A549 (cell line): ENCODE results near the gene PRODH. TPM values are rescaled to one million over a fixed set of nuclear protein-coding genes. Genes with fewer than 3 reads are reported as not detected.
"Not testable (repeated sequence)": the region's sequence is repeated elsewhere in the genome, so short reads cannot be mapped to it uniquely, and the experiment has no call there.

ENCODE experiments used
- ATAC-seq, 2 experiments: fragments of 200-7000 bp in 1 of 2; fragments of >200 bp in 1 of 2; cut with Nextera tagmentation in 1 of 2; cut with Tn5 transposase in 1 of 2; 3 replicates each; pipeline versions ENCODE4 v1.8.0 to v1.9.1; 2018 to 2020; ENCODE audit warnings: mild to moderate bottlenecking in 1 of 2, moderate library complexity in 1 of 2
- CTCF ChIA-PET: fragments of 300-600 bp; sonication (Branson Sonifier 250); formaldehyde crosslinking; extraction: SDS; loops from one replicate; lab custom pipeline; 2021; ENCODE audit warnings: antibody characterized with exemption, inconsistent platforms; lab: Yijun Ruan, JAX
- POLR2A ChIA-PET: fragments of 350-600 bp; formaldehyde crosslinking; extraction: SDS; loops from one replicate; lab custom pipeline; 2021; ENCODE audit warnings: antibody characterized with exemption, inconsistent platforms; lab: Yijun Ruan, JAX
- DNase-seq, 2 experiments: peaks; one replicate each; pipeline versions ENCODE4 v3.0.0 to v3.0.0-alpha.2; 2011 to 2016; ENCODE audit warnings: low read depth in 1 of 2, low spot score in 1 of 2
- FAIRE-seq: peaks from 2 replicates; lab custom pipeline; 2011; peaks lifted over from hg19 to GRCh38; lab: Jason Lieb, UNC
- H3K27ac ChIP-seq, 2 experiments: fragments of >200 bp; sonication (Bioruptor Twin); formaldehyde crosslinking; 3 replicates each; pipeline ENCODE4 v1.5.1; 2016 to 2017
- H3K4me1 ChIP-seq: fragments of >200 bp; sonication (Bioruptor Twin); formaldehyde crosslinking; 3 replicates; pipeline ENCODE4 v1.6.1; 2016
- H3K4me2 ChIP-seq: fragments of >200 bp; sonication (Bioruptor Twin); formaldehyde crosslinking; 3 replicates; pipeline ENCODE4 v1.6.1; 2016
- H3K4me3 ChIP-seq: fragments of >200 bp; sonication (Bioruptor Twin); formaldehyde crosslinking; 3 replicates; pipeline ENCODE4 v1.5.1; 2016
- H3K9me3 ChIP-seq: fragments of >200 bp; sonication (Bioruptor Twin); formaldehyde crosslinking; 3 replicates; pipeline ENCODE4 v1.6.1; 2016
- HOXB13 ChIP-seq: fragments of 250-450 bp; sonication (Bioruptor Pico); IDR thresholded peaks from 2 replicates; pipeline ENCODE4 v1.5.0; 2020; ENCODE audit warnings: low read depth, mild to moderate bottlenecking, moderate library complexity
- WGBS: methylation state at CpG from one replicate; pipeline ENCODE4 v1.1.6; 2017; ENCODE audit errors: missing lambda C conversion rate; 5-methylcytosine and 5-hydroxymethylcytosine counted together
- polyA plus RNA-seq, 4 experiments: library from polyadenylated mRNA; depleted of rRNA in 3 of 4; stranded (reverse); fragments of >200 nt; fragmentation: RNase III in 1 of 4; extraction: RNeasy Plus Mini Kit Qiagen cat#74134 plus additional on column Dnase treatment in 1 of 4; gene quantifications; 2 replicates in 3 of 4; 3 replicates in 1 of 4; pipeline ENCODE4 v1.2.3, GENCODE V29; 2011 to 2017

PRODH gene
- polyA plus RNA-seq, 2 of the 4 experiments (the other 2 are of a cell fraction): 0.58 to 2.4 TPM

GRCh38 chr22:18888115-18888514 lies 48.0 kb downstream of the PRODH start (continued):
- no peak for TF ChIP-seq HOXB13 (CRISPR knock-in tag)

GRCh38 chr22:18884465-18884864 lies 51.6 kb downstream of the PRODH start:
- H3K4me1 ChIP-seq, POLR2A ChIA-PET, H3K9me3 ChIP-seq, FAIRE-seq, ATAC-seq, CTCF ChIA-PET, H3K27ac ChIP-seq, H3K4me3 ChIP-seq, H3K4me2 ChIP-seq, DNase-seq: not testable (repeated sequence)
- 38% methylated on average over 1 of the region's 4 CpGs for WGBS

DNA sequence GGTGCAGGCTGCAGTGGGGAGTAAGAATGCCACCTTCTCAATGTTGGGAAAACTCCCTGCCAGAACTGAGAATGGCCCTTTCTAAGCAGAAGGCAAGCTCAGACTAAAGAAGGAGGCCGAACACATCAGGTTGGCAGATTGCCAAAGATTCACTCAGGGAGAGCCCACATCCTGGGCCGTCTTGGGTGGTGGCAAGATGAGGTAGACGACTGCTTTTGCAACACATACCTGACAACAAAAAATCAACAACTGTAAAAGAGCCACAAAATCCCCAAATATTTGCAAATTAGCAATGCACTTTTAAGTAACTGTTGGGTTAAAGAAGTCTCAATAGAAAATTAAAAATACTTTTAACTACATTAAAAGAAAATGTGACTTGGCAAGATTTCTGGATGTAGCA lies 54.8 kb downstream of the PRODH start:
- ATAC-seq, H3K4me2 ChIP-seq, H3K4me1 ChIP-seq, H3K4me3 ChIP-seq, POLR2A ChIA-PET, H3K27ac ChIP-seq, CTCF ChIA-PET, DNase-seq, H3K9me3 ChIP-seq, FAIRE-seq: not testable (repeated sequence)
- WGBS: 33% methylated on average over 3 of the region's 3 CpGs

Other genes starting within 250 kb of the PRODH start
- 0.67 and 1.2 TPM in 2 replicates for gene DGCR6, start 30.0 kb downstream of the PRODH start, polyA plus RNA-seq (2011; rRNA removed)
- 2.5 to 2.6 TPM (median 2.5 TPM) in 3 replicates for gene DGCR6, start 30.0 kb downstream of the PRODH start, polyA plus RNA-seq (2017; fragmentation: RNase III; extraction: RNeasy Plus Mini Kit Qiagen cat#74134 plus additional on column Dnase treatment)
- 10.6 and 12.9 TPM in 2 replicates for gene DGCR2, start 186.1 kb upstream of the PRODH start, polyA plus RNA-seq (2011; rRNA removed)
- gene DGCR2, start 186.1 kb upstream of the PRODH start, polyA plus RNA-seq (2017; fragmentation: RNase III; extraction: RNeasy Plus Mini Kit Qiagen cat#74134 plus additional on column Dnase treatment): 17.7 to 17.9 TPM (median 17.8 TPM) in 3 replicates
- not detected in 2 replicates for gene TSSK2, start 195.0 kb upstream of the PRODH start, polyA plus RNA-seq (2011; rRNA removed)
- gene TSSK2, start 195.0 kb upstream of the PRODH start, polyA plus RNA-seq (2017; fragmentation: RNase III; extraction: RNeasy Plus Mini Kit Qiagen cat#74134 plus additional on column Dnase treatment): not detected in 3 replicates
- 4.7 and 5.2 TPM in 2 replicates for gene ESS2, start 208.4 kb upstream of the PRODH start, polyA plus RNA-seq (2011; rRNA removed)
- gene ESS2, start 208.4 kb upstream of the PRODH start, polyA plus RNA-seq (2017; fragmentation: RNase III; extraction: RNeasy Plus Mini Kit Qiagen cat#74134 plus additional on column Dnase treatment): 9.0 to 10.0 TPM (median 9.4 TPM) in 3 replicates
- gene GSC2, start 214.0 kb upstream of the PRODH start, polyA plus RNA-seq (2011; rRNA removed): not detected in 2 replicates
- gene GSC2, start 214.0 kb upstream of the PRODH start, polyA plus RNA-seq (2017; fragmentation: RNase III; extraction: RNeasy Plus Mini Kit Qiagen cat#74134 plus additional on column Dnase treatment): not detected in 3 replicates
- 11.4 and 14.9 TPM in 2 replicates for gene SLC25A1, start 242.4 kb upstream of the PRODH start, polyA plus RNA-seq (2011; rRNA removed)
- gene SLC25A1, start 242.4 kb upstream of the PRODH start, polyA plus RNA-seq (2017; fragmentation: RNase III; extraction: RNeasy Plus Mini Kit Qiagen cat#74134 plus additional on column Dnase treatment): 48.3 to 61.7 TPM (median 60.1 TPM) in 3 replicates